ENCODE results near the gene CD19.
A peak's percentile ranks its signal among the peaks of the same experiment; 100 is the strongest.
"Not testable (repeated sequence)": the region's sequence is repeated elsewhere in the genome, so short reads cannot be mapped to it uniquely, and the experiment has no call there.

CD19 gene

GRCh38 chr16:28910086-28911031 lies 21.4 kb upstream of the CD19 start:
- no peak for DNase-seq

- DNase-seq, result no peak
Observed at GRCh38 chr16:28912558-28912957, 19.2 kb upstream of the CD19 start.

- no peak for DNase-seq
Observed at GRCh38 chr16:28913946-28914724, 17.6 kb upstream of the CD19 start.

- no peak for DNase-seq
Observed at GRCh38 chr16:28915181-28915580, 16.6 kb upstream of the CD19 start.

GRCh38 chr16:28917095-28917494 lies 14.7 kb upstream of the CD19 start:
- DNase-seq, result no peak

- no peak for DNase-seq
Observed at GRCh38 chr16:28918698-28919097, 13.1 kb upstream of the CD19 start.

- no peak for DNase-seq
Observed at GRCh38 chr16:28923231-28923587, 8.6 kb upstream of the CD19 start.

GRCh38 chr16:28923652-28924398 lies 7.9 kb upstream of the CD19 start:
- no peak for DNase-seq

- no peak for DNase-seq
Observed at GRCh38 chr16:28924399-28924761, 7.4 kb upstream of the CD19 start.

GRCh38 chr16:28924762-28925385 lies 6.9 kb upstream of the CD19 start, which contains the start of gene RABEP2:
RABEP2 (minus strand) TSS chr16:28925238; CDS start chr16:28925163, 75 bp downstream.
- peak; percentile 95 for DNase-seq

- peak; percentile 80 for DNase-seq
Observed at GRCh38 chr16:28925386-28926228, 6.2 kb upstream of the CD19 start.

GRCh38 chr16:28926284-28926683 lies 5.5 kb upstream of the CD19 start:
- not testable (repeated sequence) for DNase-seq

GRCh38 chr16:28927815-28928214 lies 4.0 kb upstream of the CD19 start:
- no peak for DNase-seq

GRCh38 chr16:28930203-28930602 lies 1.6 kb upstream of the CD19 start:
- DNase-seq, result no peak

GRCh38 chr16:28930652-28931051 lies 1.1 kb upstream of the CD19 start:
- DNase-seq, result no peak

- DNase-seq, result no peak
Observed at GRCh38 chr16:28932339-28933141, 769 bp downstream of the CD19 start.

- no peak for DNase-seq
Observed at GRCh38 chr16:28933171-28933570, 1.4 kb downstream of the CD19 start.

- no peak for DNase-seq
Observed at GRCh38 chr16:28935346-28935745, 3.6 kb downstream of the CD19 start.

- DNase-seq, result peak; percentile 69
Observed at GRCh38 chr16:28935924-28936783, 4.4 kb downstream of the CD19 start.

- no peak for DNase-seq
Observed at GRCh38 chr16:28936784-28937155, 5.0 kb downstream of the CD19 start.
